PC-9 (cell line): ENCODE measurements around the gene PTPRM.

Source experiments
- EZH2 ChIP-seq: fragments of 200-600 bp; sonication (generic); IDR thresholded peaks from 2 replicates; pipeline ENCODE4 v1.8.0; 2017; ENCODE audit warnings: antibody characterized with exemption, low read depth
- TF ChIP-seq, protein P1 (sequence below): fragments of 200-600 bp; sonication (generic); conservative IDR thresholded peaks from 2 replicates; pipeline ENCODE4 v1.6.1; 2017; ENCODE audit warnings: mixed run types, antibody characterized with exemption, mild to moderate bottlenecking, moderate library complexity

DNA sequence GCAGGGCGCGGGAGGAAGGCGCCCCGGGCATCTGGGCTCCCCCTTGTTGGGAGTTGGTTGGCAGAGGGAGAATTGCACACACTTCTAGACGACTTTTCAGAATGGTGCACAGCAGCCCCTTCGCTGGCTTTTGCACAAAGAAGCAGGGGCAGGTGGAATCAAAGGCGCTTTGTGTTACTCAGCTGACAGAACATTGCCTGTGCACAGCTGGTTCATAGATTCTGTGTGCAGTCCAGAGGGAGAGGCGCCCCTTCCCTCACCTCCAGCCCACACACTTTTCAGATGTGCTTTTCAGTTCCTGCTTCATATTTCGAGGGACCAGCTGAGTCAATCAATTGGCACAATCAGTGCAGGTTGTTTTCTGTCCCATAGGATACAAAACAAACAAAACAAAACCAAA is 693.7 kb downstream of the PTPRM start:
- TF ChIP-seq EZH2, result no peak
- TF ChIP-seq, protein P1, sequence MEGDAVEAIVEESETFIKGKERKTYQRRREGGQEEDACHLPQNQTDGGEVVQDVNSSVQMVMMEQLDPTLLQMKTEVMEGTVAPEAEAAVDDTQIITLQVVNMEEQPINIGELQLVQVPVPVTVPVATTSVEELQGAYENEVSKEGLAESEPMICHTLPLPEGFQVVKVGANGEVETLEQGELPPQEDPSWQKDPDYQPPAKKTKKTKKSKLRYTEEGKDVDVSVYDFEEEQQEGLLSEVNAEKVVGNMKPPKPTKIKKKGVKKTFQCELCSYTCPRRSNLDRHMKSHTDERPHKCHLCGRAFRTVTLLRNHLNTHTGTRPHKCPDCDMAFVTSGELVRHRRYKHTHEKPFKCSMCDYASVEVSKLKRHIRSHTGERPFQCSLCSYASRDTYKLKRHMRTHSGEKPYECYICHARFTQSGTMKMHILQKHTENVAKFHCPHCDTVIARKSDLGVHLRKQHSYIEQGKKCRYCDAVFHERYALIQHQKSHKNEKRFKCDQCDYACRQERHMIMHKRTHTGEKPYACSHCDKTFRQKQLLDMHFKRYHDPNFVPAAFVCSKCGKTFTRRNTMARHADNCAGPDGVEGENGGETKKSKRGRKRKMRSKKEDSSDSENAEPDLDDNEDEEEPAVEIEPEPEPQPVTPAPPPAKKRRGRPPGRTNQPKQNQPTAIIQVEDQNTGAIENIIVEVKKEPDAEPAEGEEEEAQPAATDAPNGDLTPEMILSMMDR, result no peak
